ENCODE results near the gene CACNA1S. TPM values are rescaled to one million over a fixed set of nuclear protein-coding genes. Genes with fewer than 3 reads are reported as not detected.

CACNA1S gene
- polyA plus RNA-seq, 1 donor, result 66.3 TPM

GRCh38 chr1:201115390-201115937, 3.2 kb upstream of the CACNA1S start:
- DNase-seq, result no peak

GRCh38 chr1:201114245-201115131, 2.3 kb upstream of the CACNA1S start:
- DNase-seq, result peak; percentile 90

GRCh38 chr1:201113451-201114244, 1.4 kb upstream of the CACNA1S start:
- no peak for DNase-seq

- DNase-seq, result no peak
Observed at GRCh38 chr1:201112926-201113325, 700 bp upstream of the CACNA1S start.

GRCh38 chr1:201111672-201112071, 554 bp downstream of the CACNA1S start:
- DNase-seq, result no peak

DNA sequence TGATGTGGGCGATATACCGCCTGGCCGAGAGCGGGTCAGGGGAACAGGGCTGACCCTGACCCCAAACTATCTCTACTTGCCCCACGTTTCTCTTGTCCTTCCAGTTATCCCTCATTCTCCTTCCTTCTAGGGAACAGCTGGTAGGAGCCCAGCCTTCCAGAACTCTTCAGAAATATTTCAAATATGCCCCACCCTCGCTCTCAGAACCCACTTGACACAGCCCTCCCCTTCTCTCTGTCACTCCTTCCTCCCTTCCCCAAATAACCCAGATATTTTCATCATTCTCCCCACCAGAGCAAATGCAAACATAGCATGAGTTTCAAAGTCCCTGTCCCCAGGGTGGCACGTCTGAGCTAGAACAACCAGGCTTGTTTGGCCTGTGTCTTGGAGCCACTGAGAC, 1.1 kb downstream of the CACNA1S start:
- no peak for DNase-seq

- DNase-seq, result no peak
Observed at GRCh38 chr1:201110616-201111015, 1.6 kb downstream of the CACNA1S start.

GRCh38 chr1:201110138-201110537, 2.1 kb downstream of the CACNA1S start:
- no peak for DNase-seq

GRCh38 chr1:201109651-201110050, 2.6 kb downstream of the CACNA1S start:
- no peak for DNase-seq

GRCh38 chr1:201108614-201109013, 3.6 kb downstream of the CACNA1S start:
- DNase-seq, result no peak

GRCh38 chr1:201105688-201106087, 6.5 kb downstream of the CACNA1S start:
- DNase-seq, result no peak

DNA sequence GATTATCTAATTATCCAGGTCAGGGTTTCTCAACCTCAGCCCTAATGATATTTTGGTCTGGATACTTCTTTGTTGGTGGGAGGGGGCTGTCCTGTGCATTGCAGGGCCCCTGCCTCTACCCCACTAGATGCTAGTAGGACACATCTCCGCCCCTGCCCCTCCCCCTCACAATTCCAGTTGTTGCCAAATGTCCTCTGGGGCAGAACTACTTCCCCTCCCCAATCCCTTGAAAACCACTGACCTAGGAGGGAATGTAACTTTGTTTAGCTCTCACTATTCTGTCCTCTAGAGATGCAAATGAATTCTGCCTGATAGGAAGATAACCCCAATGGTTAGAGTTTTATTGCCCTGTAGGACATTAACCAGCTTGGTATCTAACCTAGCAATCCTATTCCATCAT, 8.1 kb downstream of the CACNA1S start:
- no peak for DNase-seq

DNA sequence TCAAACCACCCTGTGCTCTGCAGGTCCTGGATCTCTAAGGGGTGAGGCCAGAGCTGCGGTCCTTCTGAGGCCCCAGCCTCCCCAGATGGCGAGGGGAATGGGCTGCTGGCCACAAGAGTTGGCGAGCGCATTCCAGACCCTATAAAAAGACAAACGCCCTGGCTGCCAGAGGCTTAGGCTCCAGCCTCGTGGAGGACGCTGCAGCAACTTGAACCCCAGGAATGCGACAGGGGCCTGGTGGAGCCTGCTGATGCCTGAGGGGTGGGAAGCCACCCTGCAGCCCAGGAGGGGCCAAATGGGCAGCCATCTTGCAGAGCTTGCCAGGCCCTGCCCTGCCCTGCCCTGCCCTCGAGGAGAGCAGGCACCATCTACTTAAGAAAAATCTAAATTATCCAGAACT, 8.6 kb downstream of the CACNA1S start:
- no peak for DNase-seq

GRCh38 chr1:201100169-201100930, 11.9 kb downstream of the CACNA1S start:
- DNase-seq, result no peak

DNA sequence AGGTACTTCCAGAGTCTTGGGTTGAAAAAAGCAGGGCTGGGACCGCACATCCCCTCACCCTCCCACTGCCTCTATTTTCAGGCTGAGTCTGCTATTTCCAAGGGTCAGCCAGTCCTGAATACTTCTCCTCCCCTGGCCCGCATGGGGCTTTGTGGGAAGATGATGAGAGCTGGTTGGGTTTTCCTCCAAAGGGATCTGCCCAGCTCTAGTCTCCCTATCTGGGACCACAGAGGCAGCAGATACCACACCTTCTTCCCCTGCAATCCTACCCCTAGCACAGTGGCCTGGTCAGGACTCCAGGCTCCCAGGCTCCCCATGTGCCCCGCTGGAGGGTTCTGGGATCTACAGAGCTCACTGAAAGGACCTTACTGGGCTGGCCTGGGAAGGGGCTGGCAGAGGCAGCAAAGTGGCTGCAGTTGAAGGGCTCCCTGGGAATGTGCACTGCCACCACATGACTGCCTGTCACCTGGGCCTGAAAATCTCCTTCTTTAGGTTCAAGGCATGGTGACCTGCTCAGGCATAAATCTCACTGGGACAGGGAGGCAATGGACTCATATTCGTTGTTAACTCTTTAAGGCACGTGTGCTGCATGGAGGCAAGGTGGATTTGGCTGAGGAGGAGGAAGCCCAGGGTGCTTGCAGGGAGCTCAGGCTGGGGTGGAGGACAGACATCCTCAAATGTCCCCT, 13.1 kb downstream of the CACNA1S start:
- DNase-seq, result no peak

GRCh38 chr1:201096977-201097856, 15.0 kb downstream of the CACNA1S start:
- DNase-seq, result no peak

- peak; percentile 38 for DNase-seq
Observed at GRCh38 chr1:201096041-201096461, 16.2 kb downstream of the CACNA1S start.

DNA sequence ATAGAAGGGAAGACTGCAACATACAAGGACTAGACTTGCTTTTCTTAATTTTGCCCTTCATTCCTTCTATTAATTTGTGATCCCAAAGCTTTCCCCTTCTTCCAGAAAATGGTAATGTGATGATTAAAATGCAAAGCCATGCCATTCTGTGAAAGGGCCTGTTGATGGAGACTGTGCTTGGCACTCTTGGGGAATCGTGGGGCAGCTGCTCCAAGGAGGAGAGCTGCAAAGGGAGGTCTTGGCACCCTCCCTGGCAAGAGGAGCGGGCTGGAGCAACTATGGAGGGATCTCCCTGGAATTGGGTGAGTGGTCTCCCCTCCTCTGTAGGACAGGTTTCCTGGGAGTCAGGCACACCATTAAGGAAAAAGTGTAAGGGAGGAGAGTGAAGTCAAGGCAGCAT, 16.6 kb downstream of the CACNA1S start:
- DNase-seq, result no peak

GRCh38 chr1:201094832-201095231, 17.4 kb downstream of the CACNA1S start:
- no peak for DNase-seq

DNA sequence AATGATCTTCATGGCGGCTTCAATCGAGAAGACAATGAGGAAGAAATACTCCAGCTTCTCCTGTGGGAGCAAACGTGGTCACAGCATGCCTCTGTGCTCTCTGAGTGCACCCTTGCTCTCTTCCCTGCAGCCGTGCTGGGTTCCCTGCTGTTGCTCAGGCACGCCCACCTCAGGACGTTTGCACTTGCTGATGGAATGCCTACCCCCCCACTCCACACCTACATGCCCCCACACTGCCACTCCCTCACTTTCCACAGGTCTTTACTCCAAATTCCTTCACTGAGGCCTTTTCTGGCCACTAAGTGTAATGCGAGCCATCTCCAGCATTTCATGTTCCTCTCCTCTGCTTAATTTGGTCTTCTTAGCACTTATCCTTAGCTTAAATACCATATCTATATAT, 18.3 kb downstream of the CACNA1S start:
- no peak for DNase-seq

DNA sequence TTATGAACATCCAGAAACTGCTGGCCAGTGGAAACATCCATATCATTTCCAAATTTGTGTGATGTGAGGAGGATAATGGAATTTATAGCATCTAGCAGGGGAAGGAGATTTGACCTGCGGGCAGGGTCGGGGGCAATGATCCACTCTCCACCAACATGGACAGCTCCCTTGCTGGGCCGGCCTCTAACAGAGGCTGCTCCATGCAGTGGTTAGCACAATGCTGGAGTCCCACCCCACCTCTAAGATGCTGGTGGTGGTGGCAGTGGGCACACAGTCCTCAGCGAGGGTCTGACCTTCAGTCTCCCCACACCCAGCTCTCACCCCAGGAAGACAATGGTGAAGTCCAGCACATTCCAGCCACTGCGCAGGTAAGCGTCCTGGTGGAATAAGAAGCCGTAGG, 18.7 kb downstream of the CACNA1S start:
- no peak for DNase-seq
